NCI-H1105 treated with DMSO at 0.1 percent for 48 hours (cell line): Measurements from ENCODE around the gene ZNF276.

Experiments
- DNase-seq: peaks from one replicate; lab custom pipeline; 2025; lab: John Stamatoyannopoulos, UW

Gene ZNF276

GRCh38 chr16:89785523-89786155 lies 64.3 kb downstream of the ZNF276 start:
- DNase-seq: no peak

- no peak for DNase-seq
These were observed 65.4 kb downstream of the ZNF276 start for GRCh38 chr16:89786474-89787364.

- DNase-seq: no peak
These were observed 66.0 kb downstream of the ZNF276 start for GRCh38 chr16:89787365-89787805.
